ENCODE data around the gene TUBB6. TPM values are rescaled to one million over a fixed set of nuclear protein-coding genes. Genes with fewer than 3 reads are reported as not detected.

The TUBB6 gene
- total RNA-seq, 4 donors from 2014 or later = 599 to 1,574 (median 1,002) TPM

GRCh38 chr18:12283256-12283655 is 24.8 kb upstream of the TUBB6 start:
- Histone ChIP-seq H3K9me3 (no peaks in the 10 kb centered on the region), H3K36me3 (no peaks in the 10 kb centered on the region), H3K4me1 (peaks cover 12 to 53% (median 50%) of the 10 kb centered on the region in 4 donors), H3K27me3 (peaks cover 0 to 4% (median 0%) of the 10 kb centered on the region in 4 donors), H3K4me3 (no peak overlapping the region), H3K27ac (replicated peaks in 1 of 4) (peak overlapping the region in 3 of 4 donors; percentile 93 to 98 (median 96))
- WGBS = 73% methylated on average over 6 of the region's 6 CpGs
- TF ChIP-seq, protein P1, sequence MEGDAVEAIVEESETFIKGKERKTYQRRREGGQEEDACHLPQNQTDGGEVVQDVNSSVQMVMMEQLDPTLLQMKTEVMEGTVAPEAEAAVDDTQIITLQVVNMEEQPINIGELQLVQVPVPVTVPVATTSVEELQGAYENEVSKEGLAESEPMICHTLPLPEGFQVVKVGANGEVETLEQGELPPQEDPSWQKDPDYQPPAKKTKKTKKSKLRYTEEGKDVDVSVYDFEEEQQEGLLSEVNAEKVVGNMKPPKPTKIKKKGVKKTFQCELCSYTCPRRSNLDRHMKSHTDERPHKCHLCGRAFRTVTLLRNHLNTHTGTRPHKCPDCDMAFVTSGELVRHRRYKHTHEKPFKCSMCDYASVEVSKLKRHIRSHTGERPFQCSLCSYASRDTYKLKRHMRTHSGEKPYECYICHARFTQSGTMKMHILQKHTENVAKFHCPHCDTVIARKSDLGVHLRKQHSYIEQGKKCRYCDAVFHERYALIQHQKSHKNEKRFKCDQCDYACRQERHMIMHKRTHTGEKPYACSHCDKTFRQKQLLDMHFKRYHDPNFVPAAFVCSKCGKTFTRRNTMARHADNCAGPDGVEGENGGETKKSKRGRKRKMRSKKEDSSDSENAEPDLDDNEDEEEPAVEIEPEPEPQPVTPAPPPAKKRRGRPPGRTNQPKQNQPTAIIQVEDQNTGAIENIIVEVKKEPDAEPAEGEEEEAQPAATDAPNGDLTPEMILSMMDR (IDR thresholded peaks at IDR 0.05) = peak in 2 of 3 experiments; percentile 7 to 11
- TF ChIP-seq POLR2AphosphoS5 (IDR thresholded peaks at IDR 0.05) = no peak
- no peak for DNase-seq (ENCODE audit: extremely low spot score)
- intact Hi-C loops (cut with DNase I) = no loop called here

DNA sequence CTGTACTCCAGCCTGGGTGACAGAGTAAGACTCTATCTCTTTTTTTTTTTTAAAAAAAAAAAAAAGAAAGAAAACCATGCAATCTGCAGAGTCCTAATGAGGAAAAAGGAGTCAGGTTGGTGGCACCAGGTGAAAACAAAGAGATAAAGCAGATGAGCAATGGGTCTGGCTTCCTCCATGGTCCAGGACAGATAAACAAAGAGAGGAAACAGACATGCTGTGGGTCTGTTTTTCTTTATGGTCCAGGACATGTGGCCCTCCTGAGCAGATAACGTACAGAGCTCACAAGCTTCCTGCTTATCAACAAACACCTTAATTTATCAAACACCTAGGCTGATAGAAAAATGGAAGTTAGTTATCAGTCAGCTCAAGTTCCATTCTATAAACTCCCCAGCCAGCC is 24.4 kb upstream of the TUBB6 start:
- 77% methylated on average over 1 of the region's 1 CpG for WGBS
- no peaks in the 10 kb centered on the region for H3K9me3 ChIP-seq
- no peak for TF ChIP-seq POLR2AphosphoS5 (IDR thresholded peaks at IDR 0.05)
- no peak for TF ChIP-seq POLR2A (IDR thresholded peaks at IDR 0.05; ENCODE audit: low read depth)
- no peak for TF ChIP-seq EP300 (IDR thresholded peaks at IDR 0.05)
- TF ChIP-seq, protein P1 (IDR thresholded peaks at IDR 0.05) = no peak
- no peak overlapping the region for H3K4me3 ChIP-seq
- intact Hi-C loops (cut with DNase I) = no loop called here
- H3K27ac ChIP-seq (replicated peaks in 1 of 4) = peak overlapping the region in 1 of 4 donors; percentile 33
- DNase-seq (ENCODE audit: extremely low spot score) = no peak
- H3K36me3 ChIP-seq = no peaks in the 10 kb centered on the region
- peaks cover 12 to 53% (median 50%) of the 10 kb centered on the region in 4 donors for H3K4me1 ChIP-seq
- H3K27me3 ChIP-seq = peaks cover 0 to 4% (median 0%) of the 10 kb centered on the region in 4 donors

- 48% methylated on average over 5 of the region's 37 CpGs for WGBS
- Histone ChIP-seq H3K4me1 (peaks cover 16 to 30% (median 27%) of the 10 kb centered on the region in 4 donors), H3K36me3 (no peaks in the 10 kb centered on the region), H3K4me3 (peak overlapping the region; percentile 52 to 72 (median 56)), H3K27ac (replicated peaks in 1 of 4) (peak overlapping the region; percentile 81 to 95 (median 86)), H3K27me3 (peaks cover 0 to 4% (median 0%) of the 10 kb centered on the region in 4 donors), H3K9me3 (no peaks in the 10 kb centered on the region)
- intact Hi-C loops (cut with DNase I) = no loop called here
- TF ChIP-seq, protein P1 (IDR thresholded peaks at IDR 0.05) = no peak
- TF ChIP-seq EP300 (IDR thresholded peaks at IDR 0.05) (no peak), POLR2AphosphoS5 (IDR thresholded peaks at IDR 0.05) (no peak), POLR2A (IDR thresholded peaks at IDR 0.05; ENCODE audit: low read depth) (no peak)
- DNase-seq (ENCODE audit: extremely low spot score) = no peak
These were observed 20.8 kb upstream of the TUBB6 start for GRCh38 chr18:12287131-12287681.

GRCh38 chr18:12287684-12288402 is 20.2 kb upstream of the TUBB6 start:
- intact Hi-C loops (cut with DNase I) = no loop called here
- H3K36me3 ChIP-seq = no peaks in the 10 kb centered on the region
- 3% methylated on average over 24 of the region's 41 CpGs for WGBS
- H3K27me3 ChIP-seq = peaks cover 0 to 4% (median 0%) of the 10 kb centered on the region in 4 donors
- H3K9me3 ChIP-seq = no peaks in the 10 kb centered on the region
- peak overlapping the region; percentile 81 to 95 (median 86) for H3K27ac ChIP-seq (replicated peaks in 1 of 4)
- peaks cover 16 to 27% (median 24%) of the 10 kb centered on the region in 4 donors for H3K4me1 ChIP-seq
- no peak for TF ChIP-seq EP300 (IDR thresholded peaks at IDR 0.05)
- TF ChIP-seq POLR2A (IDR thresholded peaks at IDR 0.05; ENCODE audit: low read depth) = peak; percentile 29
- TF ChIP-seq POLR2AphosphoS5 (IDR thresholded peaks at IDR 0.05) = peak; percentile 81 to 98
- TF ChIP-seq, protein P1 (IDR thresholded peaks at IDR 0.05) = no peak
- no peak for DNase-seq (ENCODE audit: extremely low spot score)
- peak overlapping the region; percentile 52 to 72 (median 56) for H3K4me3 ChIP-seq

All from esophagus muscularis mucosa (tissue), 4 donors.